Adrenal gland (tissue), 12 donors: ENCODE results near the gene C2orf49. TPM values are rescaled to one million over a fixed set of nuclear protein-coding genes. Genes with fewer than 3 reads are reported as not detected.
A peak's percentile ranks its signal among the peaks of the same experiment; 100 is the strongest.

ENCODE experiments used
- DNase-seq, 7 donors: peaks; one replicate each; pipeline ENCODE4 v3.0.0-alpha.2; 2019 to 2020
- H3K27ac ChIP-seq, 5 donors: fragments of 200-600 bp; sonication (generic) in 4 of 5; 1 replicate in 3 of 5; 2 replicates in 2 of 5; pipeline versions ENCODE4 v1.5.1 to v1.8.0; 2016 to 2020; ENCODE audit warnings: mild to moderate bottlenecking in 1 of 5
- H3K27me3 ChIP-seq: fragments of 200-600 bp; 2 replicates; pipeline ENCODE4 v1.8.0; 2021
- H3K36me3 ChIP-seq, 2 donors: fragments of 200-600 bp; replicated peaks in 1 of 2; 1 replicate in 1 of 2; 2 replicates in 1 of 2; pipeline versions ENCODE4 v1.5.1 to v1.8.0; 2018 to 2022
- H3K4me1 ChIP-seq, 2 donors: fragments of 200-600 bp; replicated peaks in 1 of 2; 1 replicate in 1 of 2; 2 replicates in 1 of 2; pipeline versions ENCODE4 v1.5.1 to v1.8.0; 2018 to 2021
- H3K4me3 ChIP-seq, 4 donors: fragments of 200-600 bp; sonication (generic) in 3 of 4; one replicate each; pipeline ENCODE4 v1.5.1; 2016 to 2018
- H3K9me3 ChIP-seq, 3 donors: fragments of 200-600 bp; sonication (generic) in 1 of 3; replicated peaks in 1 of 3; 1 replicate in 2 of 3; 2 replicates in 1 of 3; pipeline versions ENCODE4 v1.5.1 to v1.8.0; 2016 to 2021
- POLR2A ChIP-seq, 2 donors: fragments of 450-650 bp; IDR thresholded peaks; one replicate each; pipeline ENCODE4 v1.6.1; 2017; ENCODE audit warnings: antibody characterized with exemption in 2 of 2, mild to moderate bottlenecking in 2 of 2, moderate library complexity in 1 of 2
- WGBS, 4 donors: extraction: QIAGEN DNeasy Blood & Tissue Kit in 2 of 4; methylation state at CpG; one replicate each; pipeline versions ENCODE4 v1.1.5 to v1.1.7; 2013 to 2017; 5-methylcytosine and 5-hydroxymethylcytosine counted together
- intact Hi-C, 2 donors: fragments of 100-400 bp; cut with DNase I; formaldehyde crosslinking; loops; one replicate each; pipeline versions ENCODE4 v1.14.1 to v1.15.0; 2022 to 2023
- polyA plus RNA-seq, 3 donors: library from polyadenylated mRNA; stranded (reverse); fragments of 200-250 nt in 2 of 3; fragments of 350-450 nt in 1 of 3; fragmentation: Illumina TruSeq in 1 of 3; extraction: RNeasy Lipid Tissue Mini Kit (QIAGEN cat#74804) in 1 of 3; gene quantifications; one replicate each; pipeline ENCODE4 v1.2.3, GENCODE V29; 2013 to 2014
- total RNA-seq, 9 donors: library from RNA; depleted of rRNA in 4 of 9; stranded (reverse); fragments of >200 nt in 4 of 9; fragments of 120-200 nt in 1 of 9; fragmentation: NEBNext Ultra II Directional in 1 of 9; extraction: Animal tissue kit (Norgen Biotek cat#: 25700) in 1 of 9; gene quantifications; one replicate each; pipeline versions ENCODE4 v1.1.0 to v1.2.4, GENCODE V29; 2013 to 2023
- TF ChIP-seq, protein P1 (sequence below), 6 experiments: fragments of 450-650 bp in 4 of 6; fragments of 200-600 bp in 2 of 6; sonication (generic) in 1 of 6; IDR thresholded peaks; 1 replicate in 5 of 6; 2 replicates in 1 of 6; pipeline versions ENCODE4 v1.5.1 to v1.8.0; 2016 to 2021; ENCODE audit warnings: antibody characterized with exemption in 6 of 6, mild to moderate bottlenecking in 2 of 6, moderate library complexity in 1 of 6
- donor health status: healthy with polysubstance abuse.
- donor health status: Bipolar disorder and iron deficiency.
- donor health status: DM: yes; HTN: yes; CAD: no.
- donor health status: DM: no; HTN: no; CAD: no.
- donor health status: DM: no; HTN: no; CAD: no.
- donor health status: DM: yes; HTN: yes; CAD: no.

The C2orf49 gene
- total and polyA plus RNA-seq, 12 donors = 5.9 to 18.6 (median 14.3) TPM

DNA sequence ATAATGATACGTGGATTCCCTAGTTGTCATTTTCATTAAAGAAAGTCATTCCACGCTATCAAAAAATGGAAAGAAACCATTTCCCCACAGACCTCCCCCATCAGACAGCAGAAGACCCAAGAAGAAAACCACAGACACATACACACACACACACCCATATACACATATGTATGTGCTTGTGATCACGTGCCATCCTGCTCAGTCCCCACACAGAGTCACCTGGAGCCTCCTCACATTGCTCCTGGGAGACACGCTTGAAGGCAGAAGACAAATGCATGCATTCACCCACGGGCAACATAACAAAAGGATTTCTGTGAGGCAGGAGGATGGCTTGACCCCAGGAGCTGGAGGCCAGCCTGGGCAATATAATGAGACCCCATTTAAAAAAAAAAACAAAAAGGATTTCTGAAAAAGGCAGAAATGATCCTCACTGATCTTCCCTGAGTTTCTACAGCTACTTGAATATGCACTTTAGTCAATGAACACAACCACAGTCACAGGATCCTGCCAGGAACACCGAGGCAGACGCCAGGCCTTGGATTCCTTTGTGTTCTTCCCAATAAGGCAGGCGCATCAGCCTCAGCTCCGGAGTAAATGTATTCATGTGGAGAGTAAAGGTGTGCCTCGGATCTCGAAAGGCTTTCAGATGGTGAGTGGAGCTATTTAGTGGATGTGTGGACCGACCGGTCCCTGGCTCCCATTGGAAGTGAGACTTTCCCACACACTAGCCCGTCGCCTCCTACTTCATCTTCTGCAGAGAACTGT lies 28.8 kb upstream of the C2orf49 start:
- intact Hi-C loops = no loop called here
- H3K4me1 ChIP-seq = no peaks in the 10 kb centered on the region
- no peak overlapping the region for H3K27ac ChIP-seq
- peaks cover 0 to 16% of the 10 kb centered on the region in 2 donors for H3K36me3 ChIP-seq
- H3K27me3 ChIP-seq = no peaks in the 10 kb centered on the region
- no peak overlapping the region for H3K4me3 ChIP-seq
- H3K9me3 ChIP-seq = no peaks in the 10 kb centered on the region
- 91 to 94% (median 92%) methylated on average over 15 of the region's 15 CpGs for WGBS, 4 donors
- no peak for DNase-seq
- TF ChIP-seq, protein P1, sequence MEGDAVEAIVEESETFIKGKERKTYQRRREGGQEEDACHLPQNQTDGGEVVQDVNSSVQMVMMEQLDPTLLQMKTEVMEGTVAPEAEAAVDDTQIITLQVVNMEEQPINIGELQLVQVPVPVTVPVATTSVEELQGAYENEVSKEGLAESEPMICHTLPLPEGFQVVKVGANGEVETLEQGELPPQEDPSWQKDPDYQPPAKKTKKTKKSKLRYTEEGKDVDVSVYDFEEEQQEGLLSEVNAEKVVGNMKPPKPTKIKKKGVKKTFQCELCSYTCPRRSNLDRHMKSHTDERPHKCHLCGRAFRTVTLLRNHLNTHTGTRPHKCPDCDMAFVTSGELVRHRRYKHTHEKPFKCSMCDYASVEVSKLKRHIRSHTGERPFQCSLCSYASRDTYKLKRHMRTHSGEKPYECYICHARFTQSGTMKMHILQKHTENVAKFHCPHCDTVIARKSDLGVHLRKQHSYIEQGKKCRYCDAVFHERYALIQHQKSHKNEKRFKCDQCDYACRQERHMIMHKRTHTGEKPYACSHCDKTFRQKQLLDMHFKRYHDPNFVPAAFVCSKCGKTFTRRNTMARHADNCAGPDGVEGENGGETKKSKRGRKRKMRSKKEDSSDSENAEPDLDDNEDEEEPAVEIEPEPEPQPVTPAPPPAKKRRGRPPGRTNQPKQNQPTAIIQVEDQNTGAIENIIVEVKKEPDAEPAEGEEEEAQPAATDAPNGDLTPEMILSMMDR (IDR thresholded peaks at IDR 0.05) = no peak
- TF ChIP-seq POLR2A (IDR thresholded peaks at IDR 0.05) = no peak

DNA sequence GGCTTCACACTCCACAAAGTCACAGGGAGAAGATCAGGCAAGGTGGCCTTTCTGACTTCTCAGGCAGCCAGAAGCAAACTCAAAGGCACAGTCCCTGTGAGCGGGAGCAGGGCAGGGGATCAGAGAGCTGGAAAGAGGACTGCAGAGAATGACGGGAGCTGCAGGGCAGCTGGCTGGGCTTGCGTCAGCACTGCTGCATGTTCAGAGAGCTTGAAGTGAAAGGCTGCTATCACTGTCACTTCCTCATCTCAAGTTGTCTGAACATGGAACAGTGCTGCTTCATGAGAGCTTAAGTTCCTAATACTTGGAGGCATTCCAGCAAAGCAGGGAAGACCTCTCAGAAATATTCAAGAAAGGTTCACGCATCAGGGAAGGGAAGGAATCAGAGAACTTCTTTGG lies 28.2 kb upstream of the C2orf49 start:
- TF ChIP-seq POLR2A (IDR thresholded peaks at IDR 0.05) = no peak
- TF ChIP-seq, protein P1 (IDR thresholded peaks at IDR 0.05) = no peak
- WGBS, 4 donors = 73 to 100% (median 77%) methylated on average over 4 of the region's 4 CpGs

DNA sequence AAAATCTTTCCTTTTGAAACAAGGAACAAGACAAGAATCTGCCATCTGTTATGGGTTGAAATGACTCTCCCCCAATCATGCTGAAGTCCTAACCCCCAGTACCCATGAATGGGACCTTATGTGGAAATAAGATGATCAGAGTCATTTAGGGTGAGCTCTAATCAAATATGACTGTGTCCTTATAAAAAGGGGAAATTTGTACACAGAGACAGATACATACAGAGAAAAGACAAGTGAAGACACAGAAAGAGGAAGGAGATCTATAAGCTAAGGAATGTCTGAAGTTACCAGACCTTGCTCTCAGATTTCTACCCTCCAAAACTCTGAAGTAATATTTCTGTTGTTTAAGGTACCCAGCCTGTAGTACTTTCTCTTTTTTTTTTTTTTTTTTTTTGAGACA lies 23.5 kb upstream of the C2orf49 start:
- Histone ChIP-seq H3K9me3 (no peaks in the 10 kb centered on the region), H3K27ac (no peak overlapping the region), H3K4me1 (no peaks in the 10 kb centered on the region), H3K4me3 (no peak overlapping the region), H3K36me3 (no peaks in the 10 kb centered on the region), H3K27me3 (no peaks in the 10 kb centered on the region)
- TF ChIP-seq, protein P1 (IDR thresholded peaks at IDR 0.05) = no peak
- no peak for TF ChIP-seq POLR2A (IDR thresholded peaks at IDR 0.05)
- DNase-seq = no peak
- intact Hi-C loops = no loop called here

More for the DNA sequence above, 28.2 kb upstream of the C2orf49 start:
- DNase-seq = peak in 3 of 7 donors; percentile 20 to 29 (median 23)
- Histone ChIP-seq H3K4me3 (no peak overlapping the region), H3K27me3 (no peaks in the 10 kb centered on the region), H3K4me1 (no peaks in the 10 kb centered on the region), H3K36me3 (peaks cover 0 to 16% of the 10 kb centered on the region in 2 donors), H3K9me3 (no peaks in the 10 kb centered on the region), H3K27ac (no peak overlapping the region)
- intact Hi-C loops = no loop called here

DNA sequence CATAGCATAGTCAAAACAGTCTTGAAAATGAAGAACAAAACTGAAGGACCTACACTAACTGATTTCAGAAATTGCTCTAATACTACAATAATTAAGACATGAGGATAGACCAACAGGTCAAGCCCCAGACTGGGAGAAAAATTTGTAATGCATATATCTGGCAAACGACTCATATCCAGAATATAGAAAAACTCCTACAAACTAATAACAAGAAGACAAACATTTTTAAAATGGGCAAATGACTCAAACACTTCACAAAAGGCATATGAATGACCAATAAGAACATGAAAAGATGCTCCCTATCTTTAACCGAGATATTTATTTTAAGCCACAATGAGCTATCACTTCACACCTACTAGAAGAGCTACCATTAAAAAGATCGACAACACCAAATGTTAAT lies 22.0 kb upstream of the C2orf49 start:
- no peak for TF ChIP-seq POLR2A (IDR thresholded peaks at IDR 0.05)
- TF ChIP-seq, protein P1 (IDR thresholded peaks at IDR 0.05) = no peak
- intact Hi-C loops = no loop called here
- no peak overlapping the region for H3K4me3 ChIP-seq
- DNase-seq = no peak
- H3K27ac ChIP-seq = no peak overlapping the region
- 85 to 90% (median 89%) methylated on average over 3 of the region's 3 CpGs for WGBS, 4 donors
- H3K4me1 ChIP-seq = no peaks in the 10 kb centered on the region
- no peaks in the 10 kb centered on the region for H3K27me3 ChIP-seq
- H3K36me3 ChIP-seq = no peaks in the 10 kb centered on the region
- H3K9me3 ChIP-seq = no peaks in the 10 kb centered on the region
